GM19043 (cell line): Measurements from ENCODE around the gene RPL10A.

Source experiments
- ATAC-seq: cut with Tn5 transposase; IDR thresholded peaks from one replicate; pipeline ENCODE4 v1.9.1; 2021; ENCODE audit warnings: low read depth; ENCODE audit not compliant: unreplicated experiment

Gene RPL10A

GRCh38 chr6:35489995-35490791 is 22.0 kb downstream of the RPL10A start:
- no peak for ATAC-seq

GRCh38 chr6:35490821-35491557 is 22.8 kb downstream of the RPL10A start:
- ATAC-seq, result no peak

- no peak for ATAC-seq
Measured at GRCh38 chr6:35491558-35492257, 23.5 kb downstream of the RPL10A start.

GRCh38 chr6:35492258-35492973 is 24.2 kb downstream of the RPL10A start:
- ATAC-seq, result no peak

- ATAC-seq, result no peak
Measured at GRCh38 chr6:35492974-35493284, 24.7 kb downstream of the RPL10A start.

GRCh38 chr6:35493307-35493983 is 25.2 kb downstream of the RPL10A start:
- no peak for ATAC-seq

GRCh38 chr6:35494161-35494563 is 26.0 kb downstream of the RPL10A start:
- no peak for ATAC-seq

GRCh38 chr6:35495258-35496035 is 27.2 kb downstream of the RPL10A start:
- no peak for ATAC-seq

GRCh38 chr6:35496036-35496840 is 28.0 kb downstream of the RPL10A start:
- no peak for ATAC-seq

- ATAC-seq, result no peak
Measured at GRCh38 chr6:35496841-35497570, 28.8 kb downstream of the RPL10A start, which contains the start of gene TEAD3. Gene TEAD3 (minus strand): TSS chr6:35497079.

- ATAC-seq, result no peak
Measured at GRCh38 chr6:35497571-35498421, 29.6 kb downstream of the RPL10A start.

GRCh38 chr6:35498422-35499067 is 30.3 kb downstream of the RPL10A start:
- ATAC-seq, result no peak

GRCh38 chr6:35499372-35499771 is 31.2 kb downstream of the RPL10A start:
- ATAC-seq, result no peak

GRCh38 chr6:35500782-35501181 is 32.6 kb downstream of the RPL10A start:
- no peak for ATAC-seq

- ATAC-seq, result no peak
Measured at GRCh38 chr6:35501784-35502183, 33.6 kb downstream of the RPL10A start.

GRCh38 chr6:35503534-35503933 is 35.3 kb downstream of the RPL10A start:
- ATAC-seq, result no peak

- no peak for ATAC-seq
Measured at GRCh38 chr6:35505999-35506412, 37.8 kb downstream of the RPL10A start.
